Raji (cell line): ENCODE measurements around the gene RFFL.

Experiments used
- POLR2A ChIP-seq: IDR thresholded peaks from 2 replicates; pipeline ENCODE4 v1.6.1; 2011; ENCODE audit warnings: low read depth, low read length, control low read depth; ENCODE audit not compliant: insufficient read depth

Gene RFFL

GRCh38 chr17:34998205-34998604 is 65.3 kb downstream of the RFFL start:
- TF ChIP-seq POLR2A, result no peak

- no peak for TF ChIP-seq POLR2A
Observed at GRCh38 chr17:34997355-34997862, 66.1 kb downstream of the RFFL start.

GRCh38 chr17:34996422-34997285 is 66.9 kb downstream of the RFFL start:
- no peak for TF ChIP-seq POLR2A

- no peak for TF ChIP-seq POLR2A
Observed at GRCh38 chr17:34993031-34993430, 70.5 kb downstream of the RFFL start.

- no peak for TF ChIP-seq POLR2A
Observed at GRCh38 chr17:34991606-34992005, 71.9 kb downstream of the RFFL start.

GRCh38 chr17:34990921-34991365 is 72.6 kb downstream of the RFFL start:
- TF ChIP-seq POLR2A, result no peak

GRCh38 chr17:34989473-34989872 is 74.0 kb downstream of the RFFL start:
- no peak for TF ChIP-seq POLR2A

- no peak for TF ChIP-seq POLR2A
Observed at GRCh38 chr17:34988644-34989043, 74.9 kb downstream of the RFFL start.

- no peak for TF ChIP-seq POLR2A
Observed at GRCh38 chr17:34987232-34987631, 76.3 kb downstream of the RFFL start.

GRCh38 chr17:34981538-34982241 is 81.8 kb downstream of the RFFL start:
- TF ChIP-seq POLR2A, result no peak

GRCh38 chr17:34980681-34981537 is 82.6 kb downstream of the RFFL start:
- TF ChIP-seq POLR2A, result no peak; the same call in 1 of the 2 replicates

- peak; percentile 72; the same call in 1 of the 2 replicates for TF ChIP-seq POLR2A
Observed at GRCh38 chr17:34980353-34980680, 83.2 kb downstream of the RFFL start, which contains the start of gene LIG3. Gene LIG3, plus strand, starts transcription at chr17:34980512. Its CDS starts 2,494 bp downstream, at chr17:34983006.

- TF ChIP-seq POLR2A, result no peak
Observed at GRCh38 chr17:34979650-34980352, 83.7 kb downstream of the RFFL start.

GRCh38 chr17:34979153-34979552 is 84.4 kb downstream of the RFFL start:
- TF ChIP-seq POLR2A, result no peak
